Measurements from ENCODE around the gene NMB.

DNA sequence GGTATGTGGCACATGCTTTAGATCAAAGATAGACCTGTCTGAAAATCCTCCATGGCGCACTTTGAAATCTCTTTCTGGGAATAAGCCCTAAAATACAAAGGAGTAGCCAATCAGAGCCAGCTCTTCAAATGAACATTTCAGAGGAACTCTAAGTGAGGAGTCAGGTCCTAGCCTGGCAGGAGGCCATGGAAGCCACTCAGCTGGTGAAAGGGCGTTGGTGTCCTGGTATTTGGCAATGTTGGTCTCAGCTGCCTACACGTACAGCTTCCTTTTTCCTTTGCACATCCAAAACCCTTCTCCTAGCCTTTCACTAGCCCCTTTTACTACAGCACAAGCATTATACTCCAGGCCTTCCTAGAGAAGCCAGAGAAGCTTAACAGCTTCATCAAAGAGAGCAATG lies 9.5 kb downstream of the NMB start:
- TF ChIP-seq POLR2AphosphoS5 (IDR thresholded peaks at IDR 0.05; ENCODE audit: low read depth) (no peak), EZH2phosphoT487 (IDR thresholded peaks at IDR 0.05; ENCODE audit: unreplicated experiment) (no peak), EZH2 (IDR thresholded peaks at IDR 0.05; ENCODE audit: low read depth, unreplicated experiment) (no peak), STAT1 (IDR thresholded peaks at IDR 0.05; ENCODE audit: unreplicated experiment) (no peak), JUNB (IDR thresholded peaks at IDR 0.05; ENCODE audit: unreplicated experiment) (no peak)
- TF ChIP-seq, protein P1, sequence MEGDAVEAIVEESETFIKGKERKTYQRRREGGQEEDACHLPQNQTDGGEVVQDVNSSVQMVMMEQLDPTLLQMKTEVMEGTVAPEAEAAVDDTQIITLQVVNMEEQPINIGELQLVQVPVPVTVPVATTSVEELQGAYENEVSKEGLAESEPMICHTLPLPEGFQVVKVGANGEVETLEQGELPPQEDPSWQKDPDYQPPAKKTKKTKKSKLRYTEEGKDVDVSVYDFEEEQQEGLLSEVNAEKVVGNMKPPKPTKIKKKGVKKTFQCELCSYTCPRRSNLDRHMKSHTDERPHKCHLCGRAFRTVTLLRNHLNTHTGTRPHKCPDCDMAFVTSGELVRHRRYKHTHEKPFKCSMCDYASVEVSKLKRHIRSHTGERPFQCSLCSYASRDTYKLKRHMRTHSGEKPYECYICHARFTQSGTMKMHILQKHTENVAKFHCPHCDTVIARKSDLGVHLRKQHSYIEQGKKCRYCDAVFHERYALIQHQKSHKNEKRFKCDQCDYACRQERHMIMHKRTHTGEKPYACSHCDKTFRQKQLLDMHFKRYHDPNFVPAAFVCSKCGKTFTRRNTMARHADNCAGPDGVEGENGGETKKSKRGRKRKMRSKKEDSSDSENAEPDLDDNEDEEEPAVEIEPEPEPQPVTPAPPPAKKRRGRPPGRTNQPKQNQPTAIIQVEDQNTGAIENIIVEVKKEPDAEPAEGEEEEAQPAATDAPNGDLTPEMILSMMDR (conservative IDR thresholded peaks at IDR 0.05; ENCODE audit: low read depth in 2 of 2) = no peak
- TF ChIP-seq, protein P2, sequence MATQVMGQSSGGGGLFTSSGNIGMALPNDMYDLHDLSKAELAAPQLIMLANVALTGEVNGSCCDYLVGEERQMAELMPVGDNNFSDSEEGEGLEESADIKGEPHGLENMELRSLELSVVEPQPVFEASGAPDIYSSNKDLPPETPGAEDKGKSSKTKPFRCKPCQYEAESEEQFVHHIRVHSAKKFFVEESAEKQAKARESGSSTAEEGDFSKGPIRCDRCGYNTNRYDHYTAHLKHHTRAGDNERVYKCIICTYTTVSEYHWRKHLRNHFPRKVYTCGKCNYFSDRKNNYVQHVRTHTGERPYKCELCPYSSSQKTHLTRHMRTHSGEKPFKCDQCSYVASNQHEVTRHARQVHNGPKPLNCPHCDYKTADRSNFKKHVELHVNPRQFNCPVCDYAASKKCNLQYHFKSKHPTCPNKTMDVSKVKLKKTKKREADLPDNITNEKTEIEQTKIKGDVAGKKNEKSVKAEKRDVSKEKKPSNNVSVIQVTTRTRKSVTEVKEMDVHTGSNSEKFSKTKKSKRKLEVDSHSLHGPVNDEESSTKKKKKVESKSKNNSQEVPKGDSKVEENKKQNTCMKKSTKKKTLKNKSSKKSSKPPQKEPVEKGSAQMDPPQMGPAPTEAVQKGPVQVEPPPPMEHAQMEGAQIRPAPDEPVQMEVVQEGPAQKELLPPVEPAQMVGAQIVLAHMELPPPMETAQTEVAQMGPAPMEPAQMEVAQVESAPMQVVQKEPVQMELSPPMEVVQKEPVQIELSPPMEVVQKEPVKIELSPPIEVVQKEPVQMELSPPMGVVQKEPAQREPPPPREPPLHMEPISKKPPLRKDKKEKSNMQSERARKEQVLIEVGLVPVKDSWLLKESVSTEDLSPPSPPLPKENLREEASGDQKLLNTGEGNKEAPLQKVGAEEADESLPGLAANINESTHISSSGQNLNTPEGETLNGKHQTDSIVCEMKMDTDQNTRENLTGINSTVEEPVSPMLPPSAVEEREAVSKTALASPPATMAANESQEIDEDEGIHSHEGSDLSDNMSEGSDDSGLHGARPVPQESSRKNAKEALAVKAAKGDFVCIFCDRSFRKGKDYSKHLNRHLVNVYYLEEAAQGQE (IDR thresholded peaks at IDR 0.05; ENCODE audit: unreplicated experiment) = no peak
